Activated CD8-positive, alpha-beta memory T cell treated with anti-CD3 and anti-CD28 coated beads, Interleukin-2, amount 50 U/mL, for 24 hours (primary cell): Measurements from ENCODE around the gene USP22.

Experiments used
- DNase-seq: peaks from one replicate; pipeline ENCODE4 v3.0.0-alpha.2; 2020; ENCODE audit errors: extremely low read depth

USP22 gene

DNA sequence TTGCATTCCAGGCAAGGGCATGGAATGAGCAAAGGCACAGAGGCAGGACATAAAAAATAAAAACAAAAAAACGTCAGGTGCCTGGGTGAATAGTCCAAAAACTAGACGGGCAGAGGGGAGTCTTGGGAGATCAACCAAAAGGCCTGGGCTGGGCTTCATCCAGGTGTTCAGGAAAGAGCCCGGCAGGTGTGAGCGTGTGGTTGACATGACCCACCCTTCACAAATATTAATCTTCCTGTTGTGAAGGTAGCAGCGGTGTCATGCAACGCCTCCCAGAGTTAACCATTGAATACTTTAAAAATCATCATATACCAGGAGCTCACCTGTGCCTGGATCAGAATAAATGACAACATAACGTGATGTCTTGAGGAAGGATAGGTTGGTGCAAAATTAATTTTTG lies 90.6 kb downstream of the USP22 start:
- no peak for DNase-seq
